NCI-H2081 treated with DMSO at 0.1 percent for 48 hours (cell line): ENCODE measurements around the gene SLN.

Experiments used
- DNase-seq: peaks from one replicate; lab custom pipeline; 2025; lab: John Stamatoyannopoulos, UW

SLN gene

DNA sequence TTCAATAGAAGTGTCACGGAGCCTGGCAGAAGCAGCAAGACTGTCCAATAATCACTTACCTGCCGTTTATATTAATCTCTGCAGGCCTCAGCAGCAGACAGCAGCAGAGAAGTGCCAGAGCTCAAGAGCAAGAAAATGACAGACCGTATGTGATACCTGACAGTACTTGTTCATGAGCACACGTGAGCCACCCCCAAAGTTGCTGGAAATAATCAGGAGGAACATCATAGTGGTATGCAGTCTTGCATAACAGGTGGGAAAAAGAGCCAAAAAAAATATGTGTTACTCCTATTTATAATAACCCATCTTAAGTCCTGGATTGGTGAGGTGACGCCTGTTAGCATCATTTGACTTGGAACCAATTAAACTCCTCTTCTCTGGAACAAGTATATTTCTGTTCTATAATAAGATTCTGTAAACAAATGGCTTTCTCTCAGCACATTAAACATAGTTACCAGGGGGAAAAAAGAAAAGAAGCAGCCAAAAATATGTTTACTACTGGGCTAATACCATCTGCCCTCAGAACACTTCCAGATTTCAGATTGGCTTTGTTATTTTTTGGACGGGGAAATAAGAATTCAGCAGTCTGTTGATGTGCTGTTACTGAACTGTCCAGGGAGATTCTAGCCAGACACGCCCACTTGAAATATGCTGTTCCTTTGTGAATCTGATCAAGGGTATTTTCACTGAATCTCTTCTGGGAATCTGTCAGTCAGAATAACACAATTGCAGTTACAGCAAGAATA is 7.9 kb upstream of the SLN start:
- no peak for DNase-seq

DNA sequence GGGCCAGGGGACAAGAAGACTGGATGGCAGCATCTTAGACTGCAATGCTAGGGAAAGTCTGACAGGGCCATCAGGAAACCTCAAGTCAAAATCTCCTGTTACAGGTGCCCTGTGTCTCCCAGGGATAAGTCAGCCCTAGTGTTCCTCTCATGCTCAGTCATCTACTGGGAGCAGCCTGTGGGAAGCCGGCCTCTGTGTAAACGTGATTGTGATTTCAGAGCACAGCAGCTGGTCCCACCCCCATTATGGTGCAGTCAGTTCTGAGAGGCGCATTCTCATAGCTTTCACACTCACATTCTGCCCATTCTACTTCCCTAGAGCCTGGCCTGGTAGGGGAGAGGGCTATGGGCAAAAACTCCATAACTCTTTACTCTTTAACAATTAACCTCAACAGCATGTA is 7.2 kb upstream of the SLN start:
- no peak for DNase-seq

DNA sequence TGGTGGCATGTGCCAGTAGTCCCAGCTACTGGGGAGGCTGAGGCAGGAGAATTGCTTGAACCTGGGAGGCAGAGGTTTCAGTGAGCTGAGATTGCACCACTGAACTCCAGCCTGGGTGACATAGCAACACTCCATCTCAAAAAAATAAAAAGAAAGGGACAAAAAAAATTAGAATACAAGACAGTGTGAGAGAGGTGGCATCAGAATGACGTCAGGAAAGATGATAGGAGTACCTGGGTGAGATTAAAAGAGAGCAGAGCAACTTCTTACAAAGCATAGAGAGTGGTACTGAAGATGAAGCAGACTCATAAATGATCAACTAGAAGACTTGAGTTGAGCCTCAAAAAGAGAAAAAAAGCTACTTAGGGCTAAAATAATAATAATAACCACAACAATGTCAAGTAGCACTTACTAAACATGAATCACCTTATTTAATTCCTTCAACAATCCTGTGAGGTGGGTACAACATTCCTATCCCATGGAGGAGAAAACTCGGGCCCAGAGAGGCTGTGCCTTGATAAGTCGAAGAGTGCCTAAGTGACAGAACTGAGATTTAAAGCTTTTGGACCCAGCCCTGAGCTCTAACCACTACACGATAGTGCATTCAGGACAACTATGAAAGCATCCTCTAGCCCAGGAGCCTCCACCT is 5.2 kb upstream of the SLN start:
- DNase-seq = no peak

DNA sequence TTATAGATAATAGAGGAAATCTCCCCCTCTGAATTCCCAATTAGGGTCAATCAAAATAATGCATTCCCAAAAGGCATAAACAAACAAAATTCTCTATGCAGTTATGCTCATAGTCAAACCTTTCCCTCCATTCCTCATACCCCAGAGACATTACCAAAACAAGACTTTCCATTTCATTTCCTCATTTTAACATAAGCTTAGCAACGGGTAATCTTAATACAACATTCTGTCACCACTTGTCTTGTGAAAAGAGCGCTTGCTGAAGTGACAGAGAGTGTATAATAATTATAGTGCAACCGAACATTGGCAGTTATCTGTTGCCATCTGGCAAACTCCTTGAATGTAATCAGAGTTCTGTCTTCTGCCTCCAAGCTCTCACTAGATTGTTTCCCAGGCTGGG is 1.2 kb upstream of the SLN start:
- no peak for DNase-seq

DNA sequence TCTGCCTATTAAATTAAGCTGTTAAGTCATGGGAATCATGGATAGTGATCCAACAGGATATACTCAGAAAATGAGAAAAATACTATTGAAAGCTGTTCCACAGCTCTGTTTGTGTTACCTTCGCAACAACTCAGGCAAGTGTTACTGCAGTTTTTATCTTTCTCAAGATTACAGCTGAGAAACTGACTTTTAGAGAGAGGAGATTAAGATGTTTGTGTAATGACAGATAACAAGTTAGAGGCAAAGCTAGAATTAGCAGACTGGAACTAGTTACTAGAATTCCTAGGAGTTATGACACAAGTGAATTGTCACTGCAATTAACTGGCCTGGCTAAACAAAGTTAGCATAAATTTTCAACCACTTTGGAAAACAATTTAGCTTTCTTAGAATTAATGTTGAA is 1.6 kb downstream of the SLN start:
- DNase-seq = no peak

DNA sequence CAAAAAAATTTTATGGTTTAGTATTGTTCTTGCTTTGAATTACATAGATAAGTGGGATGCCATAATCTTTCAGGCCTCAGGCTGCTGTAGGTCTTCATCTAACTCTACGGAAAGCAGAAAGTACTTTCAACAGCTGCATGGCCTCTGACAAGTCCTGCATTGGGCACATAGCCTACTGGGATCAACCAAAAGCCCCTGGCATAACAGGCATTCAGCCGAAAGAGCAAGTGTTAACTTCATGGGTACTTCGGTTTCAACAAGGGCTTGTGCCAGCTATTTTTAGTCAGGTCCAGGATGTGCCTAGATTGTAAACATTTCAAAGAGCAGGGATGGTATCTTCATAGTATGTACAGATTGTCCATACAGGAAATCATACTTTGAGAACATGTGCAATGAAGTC is 3.1 kb downstream of the SLN start:
- no peak for DNase-seq

DNA sequence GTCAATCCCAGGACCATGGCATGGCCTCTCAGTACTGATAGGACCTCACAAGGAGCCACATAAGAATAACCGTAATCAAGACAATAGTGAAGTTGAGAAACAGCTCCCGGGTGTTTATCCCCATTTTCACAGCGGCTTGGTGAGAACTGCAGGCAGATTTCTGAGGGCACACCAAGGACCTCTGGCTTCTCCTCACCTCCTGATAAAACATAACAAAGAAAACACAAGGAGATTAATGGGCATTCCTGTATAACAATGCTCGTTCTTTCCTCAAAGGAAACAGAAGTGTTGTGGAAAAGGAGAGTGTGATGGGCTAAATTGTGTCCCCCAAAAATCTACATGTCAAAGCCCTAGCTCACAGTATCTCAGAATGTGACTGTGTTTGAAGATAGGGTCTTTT is 4.0 kb downstream of the SLN start:
- no peak for DNase-seq

DNA sequence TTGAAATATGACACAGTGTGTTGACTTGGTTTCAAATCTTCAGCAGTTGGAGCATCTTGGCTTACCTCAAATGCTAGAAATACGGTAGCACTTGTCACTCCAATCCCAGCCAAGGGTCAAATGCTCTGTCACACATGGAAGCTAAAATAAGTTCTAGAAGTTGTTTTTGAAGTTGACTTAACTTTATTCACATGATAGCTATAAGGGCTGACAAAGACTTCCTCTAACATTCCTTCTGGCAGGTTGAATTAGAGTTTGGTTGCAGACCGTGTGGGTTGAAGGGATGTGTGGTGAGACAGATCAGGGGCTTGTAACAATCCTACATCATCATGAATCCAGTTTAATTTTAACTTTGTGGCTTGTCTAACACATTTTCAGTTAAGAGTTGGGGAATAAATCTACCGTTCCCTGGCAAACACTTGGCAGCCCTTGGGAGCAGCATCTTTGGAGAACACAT is 4.6 kb downstream of the SLN start:
- DNase-seq = no peak

DNA sequence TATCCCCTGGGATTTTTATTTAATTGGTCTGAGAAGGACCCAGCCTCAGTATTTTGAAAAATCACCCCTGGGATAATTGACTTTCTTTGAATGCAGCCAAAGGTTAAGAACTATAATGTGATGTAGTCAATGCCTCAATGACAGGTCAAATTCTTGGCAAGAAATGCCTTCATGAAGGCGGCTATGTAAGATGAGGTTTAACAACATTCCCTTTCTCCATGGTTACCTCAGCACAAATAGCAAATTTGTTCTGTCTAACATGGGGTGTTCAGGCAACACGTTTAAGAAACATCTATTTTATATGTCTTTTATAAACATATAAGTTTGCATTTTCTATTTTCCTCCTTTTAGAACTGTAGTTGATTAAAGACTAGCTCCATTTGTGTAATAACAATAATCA is 5.3 kb downstream of the SLN start:
- DNase-seq = no peak

DNA sequence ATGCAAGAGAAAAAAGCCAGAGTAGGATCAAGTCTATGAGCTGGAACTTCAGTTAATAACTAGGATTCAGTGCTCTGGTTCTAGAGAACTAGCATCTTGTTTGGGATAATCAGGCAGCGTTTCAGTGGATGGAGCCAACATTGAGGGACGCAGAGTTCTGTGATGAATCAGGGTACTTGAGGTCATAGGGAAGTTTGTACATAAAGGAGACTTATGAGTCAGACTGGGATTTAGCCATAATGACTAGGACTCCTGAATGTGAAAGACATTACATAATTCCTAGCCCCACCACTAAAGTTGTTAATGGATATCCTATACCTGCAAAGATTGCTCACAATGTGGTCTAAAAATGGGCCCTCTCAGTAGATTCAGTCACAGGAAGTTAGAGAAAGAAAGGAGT is 6.8 kb downstream of the SLN start:
- no peak for DNase-seq

DNA sequence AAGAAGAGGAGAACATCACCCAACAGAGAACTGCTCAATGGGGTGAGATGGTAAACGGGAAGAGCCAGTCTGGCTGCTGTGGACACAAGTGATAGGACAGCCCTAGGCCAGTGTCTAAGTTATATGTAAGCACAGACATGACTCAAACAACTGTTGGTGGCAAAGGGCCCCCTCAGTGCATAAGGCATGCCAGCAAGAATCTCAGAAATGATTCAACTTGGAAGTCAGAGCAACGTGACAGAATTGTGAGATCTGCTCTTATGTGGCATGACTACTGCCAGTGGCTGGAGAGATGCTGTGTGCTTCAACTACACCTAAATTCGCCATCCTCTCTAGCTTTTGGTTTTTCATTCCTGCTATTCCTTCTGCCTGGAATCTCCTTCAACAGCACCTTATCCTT is 7.4 kb downstream of the SLN start:
- no peak for DNase-seq

DNA sequence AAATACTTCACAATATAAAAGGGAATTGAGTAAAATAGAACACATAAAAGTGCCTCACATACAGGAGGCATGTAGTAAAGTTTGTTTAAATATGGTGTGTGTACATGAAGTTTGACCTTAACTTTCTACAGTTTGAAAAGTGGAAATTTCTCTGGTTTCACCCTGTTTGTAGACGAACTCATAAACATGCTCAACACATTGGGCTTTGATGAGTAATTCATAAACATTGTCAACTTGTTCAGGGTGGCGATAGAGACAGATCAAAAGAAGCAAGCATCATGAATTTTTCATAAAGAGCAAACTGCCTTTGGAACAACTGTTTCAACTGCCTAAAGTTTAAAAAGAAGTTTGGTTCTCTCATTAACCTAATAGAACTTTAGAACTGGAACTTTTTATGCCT is 9.1 kb downstream of the SLN start:
- DNase-seq = no peak

DNA sequence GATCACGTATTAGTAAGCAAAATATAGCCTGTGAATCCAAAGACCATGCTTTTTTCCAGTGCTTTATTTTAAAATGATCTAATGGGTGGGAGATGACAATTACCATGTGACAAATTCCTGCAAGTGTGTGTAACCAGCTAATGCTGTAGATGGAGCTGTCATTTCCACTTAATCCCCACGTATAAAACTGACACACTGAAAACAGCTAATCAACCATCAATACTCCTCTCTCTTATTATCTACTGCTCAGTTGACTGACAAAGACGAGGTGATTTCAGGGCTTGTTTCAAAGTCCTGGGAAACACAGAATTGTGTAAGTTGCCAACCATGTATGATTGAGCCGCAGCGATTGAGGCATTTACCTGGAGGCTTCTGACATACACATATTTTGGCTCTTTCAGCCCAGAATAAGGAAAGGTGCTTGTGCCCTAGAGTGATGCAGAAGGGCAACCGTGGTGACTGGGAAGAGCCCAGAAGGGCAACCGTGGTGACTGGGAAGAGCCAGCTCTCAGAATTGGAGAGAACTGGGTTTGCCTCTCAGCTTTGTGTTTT is 9.7 kb downstream of the SLN start:
- DNase-seq = no peak

DNA sequence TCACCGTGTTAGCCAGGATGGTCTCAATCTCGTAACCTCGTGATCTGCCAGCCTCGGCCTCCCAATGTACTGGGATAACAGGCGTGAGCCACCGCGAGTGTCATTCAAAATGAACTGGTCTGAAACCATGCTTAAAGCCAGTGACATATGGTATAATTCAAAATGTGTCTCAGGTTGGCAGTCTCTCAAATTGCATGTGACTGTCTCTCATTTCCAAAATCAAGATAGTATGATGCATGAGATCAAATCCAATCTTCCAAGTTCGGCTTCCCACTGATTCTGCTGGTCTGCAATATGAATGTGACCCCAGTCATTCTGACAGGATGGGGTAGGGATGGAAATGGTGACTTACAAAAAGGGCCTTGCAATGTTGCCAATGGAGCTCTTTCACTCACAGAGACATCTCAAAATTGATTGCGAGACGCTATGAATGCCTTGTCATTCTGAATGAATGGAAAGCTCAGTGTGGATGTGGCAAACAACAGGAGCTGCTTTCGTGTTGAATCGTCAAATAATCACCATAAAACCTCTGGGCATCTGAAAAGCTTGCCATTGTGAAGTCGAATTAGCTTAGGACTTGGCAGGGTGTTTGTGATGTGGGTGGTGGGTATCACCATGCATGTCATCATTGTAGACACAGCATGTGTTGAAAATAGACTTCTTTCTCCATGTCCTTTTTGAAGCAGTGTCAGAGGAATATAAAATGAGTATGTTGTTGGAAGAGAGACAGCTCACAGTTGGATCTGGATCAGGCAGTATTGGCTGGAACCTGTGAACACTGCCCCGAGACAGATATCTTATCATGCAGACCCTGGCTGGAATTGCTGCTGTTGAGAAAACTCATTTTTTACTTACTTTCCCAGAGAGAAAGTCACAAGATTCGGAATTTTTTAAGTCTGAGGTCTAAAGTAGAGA is 12.2 kb downstream of the SLN start:
- DNase-seq = no peak

DNA sequence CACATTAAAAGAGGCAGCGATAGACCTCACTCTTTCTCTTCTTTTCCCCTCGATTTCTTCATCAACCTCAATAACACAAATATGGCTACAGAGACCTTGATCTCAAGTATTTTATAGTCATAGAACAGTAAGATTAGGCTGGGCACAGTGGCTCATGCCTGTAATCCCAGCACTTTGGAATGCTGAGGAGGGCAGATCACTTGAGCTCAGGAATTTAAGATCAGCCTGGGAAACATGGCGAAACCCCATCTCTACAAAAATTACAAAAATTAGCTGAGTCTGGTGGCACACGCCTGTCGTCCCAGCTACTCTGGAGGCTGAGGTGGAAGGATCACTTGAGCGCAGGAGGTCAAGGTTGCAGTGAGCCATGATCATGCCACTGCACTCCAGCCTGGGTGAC is 14.6 kb downstream of the SLN start:
- no peak for DNase-seq

DNA sequence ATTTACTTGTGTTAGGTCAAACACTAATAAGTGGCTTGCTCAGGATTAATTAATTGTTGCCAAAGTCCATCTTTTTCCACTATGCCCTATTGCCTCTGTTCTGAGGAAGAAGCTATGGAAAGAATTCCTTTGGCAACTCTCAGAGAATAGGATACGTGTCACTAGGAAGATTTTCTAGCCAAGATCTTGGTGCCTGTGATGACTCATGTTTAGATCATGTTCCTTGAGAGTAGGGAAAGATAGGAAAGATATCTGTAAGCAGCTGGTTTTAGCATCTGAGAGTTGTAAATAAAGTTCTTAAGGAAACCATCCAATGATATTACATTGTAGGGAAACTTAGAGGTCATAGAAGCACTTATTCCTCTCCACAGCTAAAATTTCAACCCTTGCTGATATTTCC is 15.7 kb downstream of the SLN start:
- no peak for DNase-seq

DNA sequence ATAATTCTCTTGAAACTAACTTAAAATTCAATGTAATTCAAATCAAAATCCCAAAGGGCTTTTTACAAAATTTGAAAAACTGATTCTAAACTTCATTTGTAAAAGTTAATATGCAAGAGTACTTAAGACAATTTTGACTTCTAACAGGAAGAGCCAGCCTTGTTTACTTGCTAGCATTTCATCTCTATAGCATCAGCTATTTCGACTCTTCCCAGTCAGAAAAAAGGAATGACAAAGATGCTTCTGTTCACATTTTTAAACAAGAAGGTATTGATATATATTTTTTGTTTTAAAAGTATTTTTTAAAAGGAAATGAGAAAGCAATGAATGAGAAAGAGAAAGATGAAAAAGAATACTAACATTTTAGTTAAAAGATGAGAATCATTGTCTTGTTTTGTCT is 16.4 kb downstream of the SLN start:
- DNase-seq = no peak

DNA sequence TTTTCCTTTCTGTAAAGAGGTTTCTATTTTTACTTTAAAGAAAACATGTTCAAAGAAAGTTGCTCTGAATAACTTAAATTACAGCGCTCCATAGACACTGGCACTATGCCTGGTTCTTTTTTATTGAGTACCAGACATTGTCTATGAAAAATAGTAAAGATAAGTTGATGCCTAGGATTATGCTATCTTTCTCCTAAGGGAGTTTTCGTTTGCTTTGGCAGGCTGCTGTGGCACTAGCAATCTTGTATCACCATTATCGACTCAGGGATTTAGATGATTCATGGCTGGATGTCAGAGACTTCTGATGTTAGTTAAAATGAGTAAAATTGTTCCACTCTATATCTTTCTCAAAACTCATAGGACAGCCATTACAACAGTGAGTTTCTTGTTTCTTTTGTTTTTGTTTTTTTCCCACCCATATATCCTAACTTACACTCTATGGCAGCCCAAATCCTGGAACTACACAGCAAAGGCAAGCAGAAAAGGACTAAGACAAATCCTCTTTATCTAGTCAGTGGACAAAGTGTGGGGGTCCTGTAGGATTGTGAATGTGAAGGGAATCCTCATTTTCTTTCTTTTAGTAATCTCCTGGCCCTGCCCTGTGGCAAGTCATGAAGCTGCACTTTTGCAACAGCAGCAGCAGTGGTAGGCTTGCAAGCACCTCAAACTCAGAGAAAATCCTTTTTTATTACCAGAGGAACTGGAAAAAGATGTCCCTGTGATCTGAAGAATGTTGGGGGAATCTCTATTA is 20.7 kb downstream of the SLN start:
- DNase-seq = no peak

DNA sequence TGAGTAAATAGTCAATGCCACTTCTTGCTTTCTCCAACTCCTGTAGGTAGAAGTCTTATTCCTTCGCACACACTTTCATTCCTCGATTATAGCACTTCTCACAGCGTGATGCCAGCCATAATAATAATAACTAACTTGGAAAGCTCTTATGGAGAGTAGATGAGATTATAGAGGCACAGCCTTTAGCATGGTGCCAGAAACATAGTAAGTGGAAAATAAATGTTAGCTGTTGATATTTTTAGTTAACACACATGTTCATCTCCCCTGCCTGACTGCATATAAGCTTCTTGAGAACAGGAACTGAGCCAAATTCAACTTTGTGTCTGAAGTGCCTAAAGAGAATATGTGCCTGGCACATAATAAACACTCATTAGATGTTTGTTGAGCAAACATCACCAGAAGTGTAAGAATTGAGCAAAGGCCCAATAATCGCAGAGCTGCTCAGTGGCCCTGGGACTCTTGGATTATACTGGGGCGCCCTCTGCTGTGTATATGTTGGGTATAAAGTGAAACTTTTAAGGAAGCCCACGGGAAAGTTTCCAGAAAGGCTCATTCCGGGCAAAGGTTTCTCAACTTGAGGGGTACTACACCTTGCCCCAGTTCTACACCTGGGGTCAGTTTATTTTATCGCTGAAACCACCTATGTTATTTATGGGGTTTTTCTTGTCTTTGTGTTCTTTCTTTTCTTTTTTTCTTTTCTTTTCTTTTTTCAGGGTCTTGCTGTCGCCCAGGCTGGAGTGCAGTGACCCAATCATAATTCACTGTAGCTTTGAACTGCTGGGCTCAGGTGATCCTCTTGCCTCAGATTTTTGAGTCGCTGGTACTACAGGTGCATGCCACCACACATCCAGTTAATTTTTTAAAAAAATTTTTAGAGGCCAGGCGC is 22.3 kb downstream of the SLN start:
- no peak for DNase-seq

DNA sequence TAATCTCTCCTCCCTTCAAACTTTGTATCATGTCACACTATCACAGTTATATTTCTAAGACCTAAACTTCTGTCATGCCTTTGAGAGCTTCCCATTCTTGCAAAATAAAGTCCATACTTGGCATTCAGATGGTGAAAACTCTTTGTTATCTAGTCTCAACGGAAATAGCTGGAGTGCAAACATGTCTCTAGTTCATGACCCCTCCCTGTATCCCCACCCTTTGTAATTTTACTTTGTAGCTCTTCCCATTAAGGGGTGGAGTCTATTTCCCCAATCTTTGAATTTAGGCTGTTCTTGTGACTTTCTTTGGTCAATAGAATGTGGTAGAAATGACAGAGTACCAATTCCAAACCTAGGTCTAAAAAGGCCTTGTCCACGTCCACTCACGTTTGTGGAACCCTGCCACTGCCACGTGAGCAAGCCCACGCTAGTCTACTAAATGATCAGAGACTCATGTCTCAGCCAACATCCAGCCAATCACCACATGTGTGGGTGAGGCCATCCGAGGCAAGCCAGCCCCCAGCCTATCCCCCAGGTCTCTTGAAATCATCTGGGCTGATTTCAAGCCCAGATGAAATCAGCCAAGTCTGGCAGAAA is 23.4 kb downstream of the SLN start:
- no peak for DNase-seq
